Neural cell (in vitro differentiated cells): Measurements from ENCODE around the gene APBB1IP.

Experiments
- EP300 ChIP-seq: fragments of 450-650 bp; conservative IDR thresholded peaks from 2 replicates; pipeline ENCODE4 v1.6.1; 2014; ENCODE audit warnings: antibody characterized with exemption, mild to moderate bottlenecking, moderate library complexity; ENCODE audit not compliant: poor library complexity, severe bottlenecking
- POLR2AphosphoS5 ChIP-seq: IDR thresholded peaks from 2 replicates; pipeline ENCODE4 v1.6.1; 2012
- RAD21 ChIP-seq: fragments of 450-650 bp; conservative IDR thresholded peaks from 2 replicates; pipeline ENCODE4 v1.6.1; 2014; ENCODE audit warnings: antibody characterized with exemption, mild to moderate bottlenecking, moderate library complexity
- SMC3 ChIP-seq: fragments of 450-650 bp; conservative IDR thresholded peaks from 2 replicates; pipeline ENCODE4 v1.6.1; 2014; ENCODE audit warnings: antibody characterized with exemption, mild to moderate bottlenecking, moderate library complexity; ENCODE audit not compliant: poor library complexity
- TAF1 ChIP-seq: IDR thresholded peaks from 2 replicates; pipeline ENCODE4 v1.6.1; 2012; ENCODE audit warnings: low read depth
- TF ChIP-seq, protein P1 (sequence below): fragments of 450-650 bp; IDR thresholded peaks from 2 replicates; pipeline ENCODE4 v1.5.1; 2014; ENCODE audit warnings: antibody characterized with exemption, mild to moderate bottlenecking, moderate library complexity; ENCODE audit not compliant: poor library complexity, severe bottlenecking
- TF ChIP-seq, protein P2 (sequence below): IDR thresholded peaks from 2 replicates; pipeline ENCODE4 v1.6.1; 2012; ENCODE audit warnings: borderline replicate concordance

DNA sequence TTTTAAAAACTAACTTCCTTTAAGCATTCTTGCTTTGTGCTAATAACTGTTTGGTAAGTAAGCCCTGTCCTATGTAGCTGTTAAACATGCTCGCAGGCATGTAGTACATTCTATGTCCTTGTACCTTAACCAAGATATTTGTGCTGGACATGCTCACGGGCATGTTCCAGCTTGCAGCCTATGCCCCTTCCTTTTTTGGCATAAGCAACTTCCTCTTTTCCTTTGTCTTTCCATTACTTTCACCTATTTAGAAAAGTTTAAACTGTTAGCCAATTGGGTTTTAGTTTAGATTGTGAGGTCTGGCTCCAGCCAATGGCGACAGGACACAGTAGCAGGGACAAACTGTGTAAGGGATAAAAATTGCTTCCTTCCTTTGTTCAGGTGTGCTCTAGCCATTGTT is 14.4 kb upstream of the APBB1IP start:
- TF ChIP-seq, protein P1, sequence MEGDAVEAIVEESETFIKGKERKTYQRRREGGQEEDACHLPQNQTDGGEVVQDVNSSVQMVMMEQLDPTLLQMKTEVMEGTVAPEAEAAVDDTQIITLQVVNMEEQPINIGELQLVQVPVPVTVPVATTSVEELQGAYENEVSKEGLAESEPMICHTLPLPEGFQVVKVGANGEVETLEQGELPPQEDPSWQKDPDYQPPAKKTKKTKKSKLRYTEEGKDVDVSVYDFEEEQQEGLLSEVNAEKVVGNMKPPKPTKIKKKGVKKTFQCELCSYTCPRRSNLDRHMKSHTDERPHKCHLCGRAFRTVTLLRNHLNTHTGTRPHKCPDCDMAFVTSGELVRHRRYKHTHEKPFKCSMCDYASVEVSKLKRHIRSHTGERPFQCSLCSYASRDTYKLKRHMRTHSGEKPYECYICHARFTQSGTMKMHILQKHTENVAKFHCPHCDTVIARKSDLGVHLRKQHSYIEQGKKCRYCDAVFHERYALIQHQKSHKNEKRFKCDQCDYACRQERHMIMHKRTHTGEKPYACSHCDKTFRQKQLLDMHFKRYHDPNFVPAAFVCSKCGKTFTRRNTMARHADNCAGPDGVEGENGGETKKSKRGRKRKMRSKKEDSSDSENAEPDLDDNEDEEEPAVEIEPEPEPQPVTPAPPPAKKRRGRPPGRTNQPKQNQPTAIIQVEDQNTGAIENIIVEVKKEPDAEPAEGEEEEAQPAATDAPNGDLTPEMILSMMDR: no peak
- TF ChIP-seq EP300 (no peak), RAD21 (no peak), SMC3 (no peak), POLR2AphosphoS5 (no peak), TAF1 (no peak)
- TF ChIP-seq, protein P2, sequence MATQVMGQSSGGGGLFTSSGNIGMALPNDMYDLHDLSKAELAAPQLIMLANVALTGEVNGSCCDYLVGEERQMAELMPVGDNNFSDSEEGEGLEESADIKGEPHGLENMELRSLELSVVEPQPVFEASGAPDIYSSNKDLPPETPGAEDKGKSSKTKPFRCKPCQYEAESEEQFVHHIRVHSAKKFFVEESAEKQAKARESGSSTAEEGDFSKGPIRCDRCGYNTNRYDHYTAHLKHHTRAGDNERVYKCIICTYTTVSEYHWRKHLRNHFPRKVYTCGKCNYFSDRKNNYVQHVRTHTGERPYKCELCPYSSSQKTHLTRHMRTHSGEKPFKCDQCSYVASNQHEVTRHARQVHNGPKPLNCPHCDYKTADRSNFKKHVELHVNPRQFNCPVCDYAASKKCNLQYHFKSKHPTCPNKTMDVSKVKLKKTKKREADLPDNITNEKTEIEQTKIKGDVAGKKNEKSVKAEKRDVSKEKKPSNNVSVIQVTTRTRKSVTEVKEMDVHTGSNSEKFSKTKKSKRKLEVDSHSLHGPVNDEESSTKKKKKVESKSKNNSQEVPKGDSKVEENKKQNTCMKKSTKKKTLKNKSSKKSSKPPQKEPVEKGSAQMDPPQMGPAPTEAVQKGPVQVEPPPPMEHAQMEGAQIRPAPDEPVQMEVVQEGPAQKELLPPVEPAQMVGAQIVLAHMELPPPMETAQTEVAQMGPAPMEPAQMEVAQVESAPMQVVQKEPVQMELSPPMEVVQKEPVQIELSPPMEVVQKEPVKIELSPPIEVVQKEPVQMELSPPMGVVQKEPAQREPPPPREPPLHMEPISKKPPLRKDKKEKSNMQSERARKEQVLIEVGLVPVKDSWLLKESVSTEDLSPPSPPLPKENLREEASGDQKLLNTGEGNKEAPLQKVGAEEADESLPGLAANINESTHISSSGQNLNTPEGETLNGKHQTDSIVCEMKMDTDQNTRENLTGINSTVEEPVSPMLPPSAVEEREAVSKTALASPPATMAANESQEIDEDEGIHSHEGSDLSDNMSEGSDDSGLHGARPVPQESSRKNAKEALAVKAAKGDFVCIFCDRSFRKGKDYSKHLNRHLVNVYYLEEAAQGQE: no peak
